ENCODE results near the gene ARHGEF3. TPM values are rescaled to one million over a fixed set of nuclear protein-coding genes. Genes with fewer than 3 reads are reported as not detected.

ARHGEF3 gene
- total RNA-seq, 1 experiment from 2014 or later, result 10.2 TPM

GRCh38 chr3:56817646-56818045 lies 15.9 kb upstream of the ARHGEF3 start:
- intact Hi-C loops (cut with micrococcal nuclease; ENCODE audit: unreplicated experiment), result no loop called here
- CTCF ChIA-PET, result interaction anchor here (2.4 kb wide), 1 partner anchor 16 kb away, joined by 11 read pairs; the partner anchor contains the start of gene ARHGEF3

GRCh38 chr3:56816061-56816460 lies 14.3 kb upstream of the ARHGEF3 start:
- no peaks in the 10 kb centered on the region for H3K36me3 ChIP-seq (ENCODE audit: control insufficient read depth, insufficient read depth, low read length)
- ChIA-PET CTCF (interaction anchor here (0.7 kb wide), 1 partner anchor 15 kb away, joined by 3 read pairs; the partner anchor contains the start of gene ARHGEF3), POLR2A (no interaction called here)
- BruUV-seq (replicated peaks), result no TSS peak
- no peak overlapping the region for H3K4me3 ChIP-seq (ENCODE audit: low read depth, low read length)
- peaks cover 20% of the 10 kb centered on the region for H3K4me1 Mint-ChIP-seq (ENCODE audit: low read depth, unreplicated experiment)
- H3K27me3 ChIP-seq (replicated peaks; ENCODE audit: control insufficient read depth, insufficient read depth, low read length), result no peaks in the 10 kb centered on the region
- no peak for TF ChIP-seq CTCF (IDR thresholded peaks at IDR 0.05; ENCODE audit: insufficient read depth in 1 of 2, low read depth in 1 of 2, low read length in 1 of 2, severe bottlenecking in 1 of 2, unreplicated experiment in 1 of 2)
- peaks cover 19% of the 10 kb centered on the region for H3K4me1 ChIP-seq
- no peaks in the 10 kb centered on the region for H3K9me3 Mint-ChIP-seq (ENCODE audit: unreplicated experiment)
- no peaks in the 10 kb centered on the region for H3K36me3 Mint-ChIP-seq (ENCODE audit: insufficient read depth, unreplicated experiment)
- intact Hi-C loops (cut with micrococcal nuclease; ENCODE audit: unreplicated experiment), result no loop called here
- H3K27ac Mint-ChIP-seq (ENCODE audit: unreplicated experiment), result no peak overlapping the region
- no peak overlapping the region for H3K4me3 Mint-ChIP-seq (ENCODE audit: unreplicated experiment)
- H3K27me3 Mint-ChIP-seq (ENCODE audit: insufficient read depth, unreplicated experiment), result no peaks in the 10 kb centered on the region
- no peaks in the 10 kb centered on the region for H3K9me3 ChIP-seq
- DNase-seq, result no peak

More at GRCh38 chr3:56817646-56818045, 15.9 kb upstream of the ARHGEF3 start:
- no TSS peak for BruUV-seq (replicated peaks)
- H3K4me3 ChIP-seq (ENCODE audit: low read depth, low read length), result no peak overlapping the region
- peaks cover 15% of the 10 kb centered on the region for H3K4me1 Mint-ChIP-seq (ENCODE audit: low read depth, unreplicated experiment)
- H3K4me3 Mint-ChIP-seq (ENCODE audit: unreplicated experiment), result no peak overlapping the region
- no peaks in the 10 kb centered on the region for H3K9me3 Mint-ChIP-seq (ENCODE audit: unreplicated experiment)
- no peaks in the 10 kb centered on the region for H3K9me3 ChIP-seq
- peaks cover 15% of the 10 kb centered on the region for H3K4me1 ChIP-seq
- no peaks in the 10 kb centered on the region for H3K27me3 Mint-ChIP-seq (ENCODE audit: insufficient read depth, unreplicated experiment)
- no peaks in the 10 kb centered on the region for H3K27me3 ChIP-seq (replicated peaks; ENCODE audit: control insufficient read depth, insufficient read depth, low read length)
- POLR2A ChIA-PET, result interaction anchor here (1.1 kb wide), 1 partner anchor 16 kb away, joined by 13 read pairs; the partner anchor contains the start of gene ARHGEF3
- TF ChIP-seq CTCF (IDR thresholded peaks at IDR 0.05; ENCODE audit: insufficient read depth in 1 of 2, low read depth in 1 of 2, low read length in 1 of 2, severe bottlenecking in 1 of 2, unreplicated experiment in 1 of 2), result no peak
- no peak for DNase-seq
- H3K27ac Mint-ChIP-seq (ENCODE audit: unreplicated experiment), result no peak overlapping the region
- no peaks in the 10 kb centered on the region for H3K36me3 Mint-ChIP-seq (ENCODE audit: insufficient read depth, unreplicated experiment)
- H3K36me3 ChIP-seq (ENCODE audit: control insufficient read depth, insufficient read depth, low read length), result no peaks in the 10 kb centered on the region

- TF ChIP-seq CTCF (IDR thresholded peaks at IDR 0.05; ENCODE audit: insufficient read depth in 1 of 2, low read depth in 1 of 2, low read length in 1 of 2, severe bottlenecking in 1 of 2, unreplicated experiment in 1 of 2), result no peak
- Mint-ChIP-seq H3K36me3 (ENCODE audit: insufficient read depth, unreplicated experiment) (no peaks in the 10 kb centered on the region), H3K9me3 (ENCODE audit: unreplicated experiment) (no peaks in the 10 kb centered on the region), H3K27ac (ENCODE audit: unreplicated experiment) (no peak overlapping the region), H3K27me3 (ENCODE audit: insufficient read depth, unreplicated experiment) (no peaks in the 10 kb centered on the region), H3K4me3 (ENCODE audit: unreplicated experiment) (no peak overlapping the region), H3K4me1 (ENCODE audit: low read depth, unreplicated experiment) (peaks cover 20% of the 10 kb centered on the region)
- Histone ChIP-seq H3K4me3 (ENCODE audit: low read depth, low read length) (no peak overlapping the region), H3K36me3 (ENCODE audit: control insufficient read depth, insufficient read depth, low read length) (no peaks in the 10 kb centered on the region), H3K27me3 (replicated peaks; ENCODE audit: control insufficient read depth, insufficient read depth, low read length) (no peaks in the 10 kb centered on the region), H3K9me3 (no peaks in the 10 kb centered on the region), H3K4me1 (peaks cover 19% of the 10 kb centered on the region)
- intact Hi-C loops (cut with micrococcal nuclease; ENCODE audit: unreplicated experiment), result no loop called here
- ChIA-PET POLR2A (no interaction called here), CTCF (no interaction called here)
- no TSS peak for BruUV-seq (replicated peaks)
- DNase-seq, result no peak
Measured at GRCh38 chr3:56815589-56815988, 13.8 kb upstream of the ARHGEF3 start.
